H9 (cell line): ENCODE measurements around the gene THBS4. TPM values are rescaled to one million over a fixed set of nuclear protein-coding genes. Genes with fewer than 3 reads are reported as not detected.
A peak's percentile ranks its signal among the peaks of the same experiment; 100 is the strongest.

Experiments used
- DNase-seq: peaks from one replicate; pipeline ENCODE4 v3.0.0-alpha.2; 2017
- H2AFZ ChIP-seq: one replicate; pipeline ENCODE4 v1.6.1; 2013; ENCODE audit warnings: mild to moderate bottlenecking, low read length, control low read depth, moderate library complexity
- H2AK5ac ChIP-seq: 2 replicates; pipeline ENCODE4 v1.6.1; 2013; ENCODE audit warnings: low read length, control low read depth, mixed read lengths; ENCODE audit not compliant: insufficient read length
- H2BK120ac ChIP-seq: one replicate; pipeline ENCODE4 v1.6.1; 2013; ENCODE audit warnings: low read depth, mild to moderate bottlenecking, low read length, control low read depth, inconsistent platforms; ENCODE audit not compliant: poor library complexity, severe bottlenecking
- H2BK12ac ChIP-seq: 2 replicates; pipeline ENCODE4 v1.6.1; 2013; ENCODE audit warnings: low read length, control low read depth, mixed read lengths, low read depth; ENCODE audit not compliant: insufficient read length
- H2BK15ac ChIP-seq: 2 replicates; pipeline ENCODE4 v1.6.1; 2013; ENCODE audit warnings: low read depth, low read length, control low read depth
- H2BK20ac ChIP-seq: one replicate; pipeline ENCODE4 v1.6.1; 2013; ENCODE audit warnings: low read depth, mild to moderate bottlenecking, low read length, control low read depth, inconsistent platforms; ENCODE audit not compliant: poor library complexity, severe bottlenecking
- H2BK5ac ChIP-seq: 2 replicates; pipeline ENCODE4 v1.6.1; 2013; ENCODE audit warnings: low read length, control low read depth, mixed read lengths; ENCODE audit not compliant: insufficient read length
- H3K14ac ChIP-seq: 2 replicates; pipeline ENCODE4 v1.6.1; 2013; ENCODE audit warnings: low read length, control low read depth; ENCODE audit not compliant: insufficient read depth
- H3K18ac ChIP-seq: 2 replicates; pipeline ENCODE4 v1.6.1; 2013; ENCODE audit warnings: low read depth, mild to moderate bottlenecking, mixed read lengths, low read length, control low read depth; ENCODE audit not compliant: insufficient read length
- H3K23ac ChIP-seq: 2 replicates; pipeline ENCODE4 v1.6.1; 2013; ENCODE audit warnings: low read length, control low read depth, mixed read lengths, low read depth; ENCODE audit not compliant: insufficient read length
- H3K23me2 ChIP-seq: 2 replicates; pipeline ENCODE4 v1.6.1; 2013; ENCODE audit warnings: low read depth, mild to moderate bottlenecking, mixed read lengths, low read length, control low read depth; ENCODE audit not compliant: insufficient read length, poor library complexity, severe bottlenecking
- H3K27ac ChIP-seq: 2 replicates; pipeline ENCODE4 v1.5.1; 2013; ENCODE audit warnings: low read length, control low read depth, mixed read lengths, low read depth; ENCODE audit not compliant: insufficient read length
- H3K27me3 ChIP-seq: 2 replicates; pipeline ENCODE4 v1.6.1; 2013; ENCODE audit warnings: low read length, control low read depth, inconsistent platforms; ENCODE audit not compliant: insufficient read depth
- H3K4ac ChIP-seq: 2 replicates; pipeline ENCODE4 v1.6.1; 2013; ENCODE audit warnings: low read depth, mild to moderate bottlenecking, control low read depth, inconsistent platforms, low read length, moderate library complexity
- H3K4me1 ChIP-seq: 2 replicates; pipeline ENCODE4 v1.6.1; 2013; ENCODE audit warnings: low read length, control low read depth, inconsistent platforms; ENCODE audit not compliant: insufficient read depth
- H3K4me2 ChIP-seq: 2 replicates; pipeline ENCODE4 v1.6.1; 2013; ENCODE audit warnings: low read length, control low read depth, mixed read lengths; ENCODE audit not compliant: insufficient read length, insufficient read depth
- H3K56ac ChIP-seq: 2 replicates; pipeline ENCODE4 v1.6.1; 2013; ENCODE audit warnings: low read depth, mild to moderate bottlenecking, mixed read lengths, low read length, control low read depth; ENCODE audit not compliant: insufficient read length
- H3K79me1 ChIP-seq: 2 replicates; pipeline ENCODE4 v1.6.1; 2013; ENCODE audit warnings: low read depth, mild to moderate bottlenecking, moderate library complexity, low read length, control low read depth, inconsistent platforms; ENCODE audit not compliant: insufficient read depth, poor library complexity, severe bottlenecking
- H3K79me2 ChIP-seq: 2 replicates; pipeline ENCODE4 v1.6.1; 2013; ENCODE audit warnings: low read length, control low read depth, inconsistent platforms; ENCODE audit not compliant: insufficient read depth
- H3K9ac ChIP-seq: 2 replicates; pipeline ENCODE4 v1.6.1; 2013; ENCODE audit warnings: low read length, control low read depth, mixed read lengths; ENCODE audit not compliant: insufficient read length; ENCODE audit errors: extremely low read depth
- H3K9me3 ChIP-seq: one replicate; pipeline ENCODE4 v1.6.1; 2013; ENCODE audit warnings: low read depth, low read length, inconsistent platforms; ENCODE audit not compliant: control insufficient read depth
- H3T11ph ChIP-seq: one replicate; pipeline ENCODE4 v1.6.1; 2013; ENCODE audit warnings: mild to moderate bottlenecking, low read length, control low read depth, inconsistent platforms
- H4K20me1 ChIP-seq: one replicate; pipeline ENCODE4 v1.6.1; 2013; ENCODE audit not compliant: control insufficient read depth, insufficient read length, insufficient read depth
- H4K5ac ChIP-seq: 2 replicates; pipeline ENCODE4 v1.6.1; 2013; ENCODE audit warnings: low read depth, mild to moderate bottlenecking, mixed read lengths, low read length, control low read depth; ENCODE audit not compliant: insufficient read length
- H4K8ac ChIP-seq: replicated peaks from 2 replicates; pipeline ENCODE4 v1.6.1; 2013; ENCODE audit warnings: low read length, control low read depth, mixed read lengths, low read depth; ENCODE audit not compliant: insufficient read length
- H4K91ac ChIP-seq: 2 replicates; pipeline ENCODE4 v1.6.1; 2013; ENCODE audit warnings: low read depth, mild to moderate bottlenecking, moderate library complexity, mixed read lengths, low read length, control low read depth; ENCODE audit not compliant: insufficient read length
- H3K27ac Mint-ChIP-seq, 3 experiments: 2 replicates in 2 of 3; 3 replicates in 1 of 3; pipeline ENCODE4 v1.8.0; 2020 to 2021; ENCODE audit warnings: mixed read lengths in 3 of 3, mild to moderate bottlenecking in 1 of 3, moderate library complexity in 1 of 3
- H3K27me3 Mint-ChIP-seq: 2 replicates; pipeline ENCODE4 v1.8.0; 2021; ENCODE audit warnings: low read depth, mild to moderate bottlenecking, moderate library complexity, mixed read lengths
- H3K36me3 Mint-ChIP-seq, 3 experiments: 2 replicates in 2 of 3; 3 replicates in 1 of 3; pipeline ENCODE4 v1.8.0; 2020 to 2021; ENCODE audit warnings: low read depth in 3 of 3, mixed read lengths in 3 of 3; ENCODE audit not compliant: insufficient read depth in 1 of 3
- H3K4me1 Mint-ChIP-seq, 2 experiments: 2 replicates each; pipeline ENCODE4 v1.8.0; 2020; ENCODE audit warnings: mixed read lengths in 2 of 2
- H3K4me3 Mint-ChIP-seq, 2 experiments: 2 replicates in 1 of 2; 3 replicates in 1 of 2; pipeline ENCODE4 v1.8.0; 2020 to 2021; ENCODE audit warnings: mild to moderate bottlenecking in 2 of 2, mixed read lengths in 2 of 2, moderate library complexity in 1 of 2
- H3K9me3 Mint-ChIP-seq, 2 experiments: 2 replicates in 1 of 2; 3 replicates in 1 of 2; pipeline ENCODE4 v1.8.0; 2020; ENCODE audit warnings: mild to moderate bottlenecking in 2 of 2, mixed read lengths in 2 of 2, moderate library complexity in 1 of 2
- CTCF ChIP-seq: fragments of 200-600 bp; sonication (generic); conservative IDR thresholded peaks from 3 replicates; pipeline ENCODE4 v1.8.0; 2021; ENCODE audit warnings: antibody characterized with exemption, mild to moderate bottlenecking
- WGBS: extraction: QIAGEN DNeasy Blood & Tissue Kit; methylation state at CpG from one replicate; pipeline ENCODE4 v1.1.7; 2013; ENCODE audit warnings: missing lambda C conversion rate, low lambda C conversion rate, mixed read lengths; ENCODE audit not compliant: insufficient read length; ENCODE audit errors: extremely low coverage; 5-methylcytosine and 5-hydroxymethylcytosine counted together
- total RNA-seq: library from RNA; stranded (reverse); gene quantifications from 2 replicates; pipeline ENCODE4 v1.2.1, GENCODE V29; 2021

Gene THBS4
- total RNA-seq, 1 experiment from 2014 or later, result 19.0 TPM

- Histone ChIP-seq H4K5ac (no peak overlapping the region), H3K79me1 (no peaks in the 10 kb centered on the region), H4K91ac (no peak overlapping the region), H3K27ac (no peak overlapping the region), H3K4ac (no peak overlapping the region), H2BK15ac (no peak overlapping the region), H3K9ac (no peak overlapping the region), H3K4me2 (no peak overlapping the region), H2BK5ac (no peak overlapping the region), H2BK20ac (no peak overlapping the region), H3T11ph (no peak overlapping the region), H3K9me3 (no peaks in the 10 kb centered on the region), H4K20me1 (no peaks in the 10 kb centered on the region), H2AK5ac (no peak overlapping the region), H3K27me3 (no peaks in the 10 kb centered on the region), H3K23me2 (no peaks in the 10 kb centered on the region), H3K23ac (no peak overlapping the region), H3K56ac (no peak overlapping the region), H3K79me2 (no peaks in the 10 kb centered on the region), H3K14ac (no peak overlapping the region), H2BK120ac (no peak overlapping the region), H2AFZ (no peak overlapping the region), H3K4me1 (peaks cover 8% of the 10 kb centered on the region), H2BK12ac (no peak overlapping the region), H3K18ac (no peak overlapping the region), H4K8ac (no peak overlapping the region)
- no peak overlapping the region for H3K4me3 Mint-ChIP-seq
- H3K27ac Mint-ChIP-seq, result peak overlapping the region; percentile 51 to 54 (median 53); a peak in 2 of 7 replicates
- DNase-seq, result no peak
- H3K4me1 Mint-ChIP-seq, result peaks cover 32 to 36% of the 10 kb centered on the region in 2 experiments
- no peaks in the 10 kb centered on the region for H3K9me3 Mint-ChIP-seq
- H3K36me3 Mint-ChIP-seq, result peaks cover 0 to 2% (median 0%) of the 10 kb centered on the region in 3 experiments; a peak in 4 of 7 replicates
- no peak for TF ChIP-seq CTCF
- H3K27me3 Mint-ChIP-seq, result no peaks in the 10 kb centered on the region; the same call in 1 of the 2 replicates
- WGBS, result no CpG with 5 or more reads among the region's 5 CpGs
These were observed 59.1 kb downstream of the THBS4 start for GRCh38 chr5:80094236-80094738.
